ENCODE results near the gene COG4.

DNA sequence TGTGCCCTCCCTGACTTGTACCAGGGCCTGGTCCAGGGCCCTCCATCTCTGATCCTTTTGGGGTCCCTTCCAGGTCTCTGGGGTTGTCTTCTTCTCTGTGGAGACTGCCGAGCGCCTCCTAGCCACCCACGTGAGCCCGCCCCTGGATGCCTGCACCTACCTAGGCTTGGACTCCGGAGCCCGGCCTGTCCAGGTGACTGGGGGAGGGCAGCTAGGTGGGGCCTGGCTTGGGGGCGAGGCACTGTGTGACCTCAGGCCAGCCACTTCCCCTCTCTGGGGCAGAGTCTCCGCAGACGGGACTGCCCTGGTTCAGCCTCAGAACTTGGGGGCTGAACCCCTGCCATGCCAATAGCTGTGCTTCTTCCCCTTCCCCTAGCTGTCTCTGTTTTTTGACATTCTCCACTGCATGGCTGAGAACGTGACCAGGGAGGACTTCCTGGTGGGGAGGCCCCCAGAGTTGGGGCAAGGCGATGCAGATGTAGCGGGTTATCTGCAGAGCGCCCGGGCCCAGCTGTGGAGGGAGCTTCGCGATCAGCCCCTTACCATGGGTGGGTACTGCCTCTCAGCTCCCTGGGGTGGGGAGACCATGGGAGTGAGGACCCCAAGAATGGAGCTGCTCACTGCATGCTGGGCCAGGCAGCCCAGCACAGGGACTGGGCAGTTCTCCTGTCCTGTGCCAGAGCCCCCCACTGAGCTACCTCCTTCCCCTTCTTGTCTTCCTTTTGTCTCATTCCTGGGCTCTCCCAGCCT lies 54.4 kb downstream of the COG4 start:
- TF ChIP-seq CTCF (conservative IDR thresholded peaks at IDR 0.05; ENCODE audit: low read depth in 2 of 2) (no peak), POLR2AphosphoS5 (IDR thresholded peaks at IDR 0.05; ENCODE audit: low read depth) (no peak), CREB1 (CRISPR knock-in tag; IDR thresholded peaks at IDR 0.05; ENCODE audit: low read depth) (no peak), EZH2 (IDR thresholded peaks at IDR 0.05; ENCODE audit: low read depth, unreplicated experiment) (no peak), EZH2phosphoT487 (IDR thresholded peaks at IDR 0.05; ENCODE audit: unreplicated experiment) (no peak), REST (IDR thresholded peaks at IDR 0.05; ENCODE audit: unreplicated experiment) (no peak), ZNF331 (CRISPR knock-in tag; IDR thresholded peaks at IDR 0.05; ENCODE audit: low read depth) (no peak), JUNB (IDR thresholded peaks at IDR 0.05; ENCODE audit: unreplicated experiment) (no peak), STAT1 (IDR thresholded peaks at IDR 0.05; ENCODE audit: unreplicated experiment) (no peak), ETS1 (IDR thresholded peaks at IDR 0.05) (no peak), ZNF114 (CRISPR knock-in tag; IDR thresholded peaks at IDR 0.05) (no peak)
